K562 (cell line): ENCODE data around the gene PHACTR3.

Source experiments
- BRF1 ChIP-seq: IDR thresholded peaks from 3 replicates; pipeline ENCODE4 v1.6.1; 2011; ENCODE audit warnings: borderline replicate concordance, mild to moderate bottlenecking; ENCODE audit not compliant: insufficient read length; ENCODE audit errors: extremely low read depth
- EGR1 ChIP-seq: fragments of 450-650 bp; conservative IDR thresholded peaks from 2 replicates; pipeline ENCODE4 v1.6.1; 2017; ENCODE audit warnings: mild to moderate bottlenecking
- ETS2 ChIP-seq: IDR thresholded peaks from 2 replicates; pipeline ENCODE4 v1.6.1; 2016; ENCODE audit warnings: borderline replicate concordance, missing genetic modification characterization, mild to moderate bottlenecking, moderate library complexity, missing compliant biosample characterization; ENCODE audit not compliant: poor library complexity, severe bottlenecking
- FOXP1 ChIP-seq: sonication (generic); formaldehyde crosslinking; IDR thresholded peaks from 2 replicates; pipeline ENCODE4 v1.8.0; 2022; ENCODE audit warnings: mild to moderate bottlenecking, missing genetic modification reagents
- NFYB ChIP-seq: IDR thresholded peaks from 2 replicates; pipeline ENCODE4 v1.6.1; 2011; ENCODE audit warnings: mild to moderate bottlenecking, moderate library complexity; ENCODE audit not compliant: insufficient read length; ENCODE audit errors: extremely low read depth
- POLR2AphosphoS5 ChIP-seq: IDR thresholded peaks from 2 replicates; pipeline ENCODE4 v1.6.1; 2011; ENCODE audit warnings: mild to moderate bottlenecking, low read depth, low read length, moderate library complexity; ENCODE audit not compliant: control insufficient read depth, insufficient read depth
- SRF ChIP-seq, 2 experiments: fragments of 250-450, 450-650 bp in 1 of 2; sonication (Bioruptor Pico) in 1 of 2; sonication (generic) in 1 of 2; formaldehyde crosslinking; IDR thresholded peaks; 2 replicates each; pipeline versions ENCODE4 v1.5.0 to v1.5.1; 2020 to 2022; ENCODE audit warnings: mild to moderate bottlenecking in 1 of 2, missing genetic modification reagents in 1 of 2
- ZFX ChIP-seq: sonication (generic); formaldehyde crosslinking; IDR thresholded peaks from 2 replicates; pipeline ENCODE4 v1.8.0; 2022; ENCODE audit warnings: mild to moderate bottlenecking, missing genetic modification reagents, moderate library complexity
- TF ChIP-seq, protein P1 (sequence below): fragments of 200-800 bp; sonication (Bioruptor generic); IDR thresholded peaks from 2 replicates; pipeline ENCODE4 v1.6.1; 2016; ENCODE audit warnings: missing genetic modification characterization, missing compliant biosample characterization
- TF ChIP-seq, protein P2 (sequence below): sonication (generic); formaldehyde crosslinking; IDR thresholded peaks from 2 replicates; pipeline ENCODE4 v1.8.0; 2022; ENCODE audit warnings: missing genetic modification reagents, mild to moderate bottlenecking, borderline replicate concordance
- TF ChIP-seq, protein P3 (sequence below), 3 experiments: IDR thresholded peaks in 2 of 3; conservative IDR thresholded peaks in 1 of 3; 2 replicates each; pipeline ENCODE4 v1.5.1; 2011 to 2012; ENCODE audit warnings: low read length in 3 of 3, mild to moderate bottlenecking in 3 of 3, control low read depth in 2 of 3, improper control_type of control experiment in 1 of 3, inconsistent platforms in 1 of 3, low read depth in 1 of 3, mixed read lengths in 1 of 3, moderate library complexity in 1 of 3; ENCODE audit not compliant: insufficient read depth in 2 of 3
- TF ChIP-seq, protein P4 (sequence below): fragments of 200-800 bp; sonication (Bioruptor generic); IDR thresholded peaks from 2 replicates; pipeline ENCODE4 v1.6.1; 2017; ENCODE audit warnings: missing genetic modification characterization, missing compliant biosample characterization

DNA sequence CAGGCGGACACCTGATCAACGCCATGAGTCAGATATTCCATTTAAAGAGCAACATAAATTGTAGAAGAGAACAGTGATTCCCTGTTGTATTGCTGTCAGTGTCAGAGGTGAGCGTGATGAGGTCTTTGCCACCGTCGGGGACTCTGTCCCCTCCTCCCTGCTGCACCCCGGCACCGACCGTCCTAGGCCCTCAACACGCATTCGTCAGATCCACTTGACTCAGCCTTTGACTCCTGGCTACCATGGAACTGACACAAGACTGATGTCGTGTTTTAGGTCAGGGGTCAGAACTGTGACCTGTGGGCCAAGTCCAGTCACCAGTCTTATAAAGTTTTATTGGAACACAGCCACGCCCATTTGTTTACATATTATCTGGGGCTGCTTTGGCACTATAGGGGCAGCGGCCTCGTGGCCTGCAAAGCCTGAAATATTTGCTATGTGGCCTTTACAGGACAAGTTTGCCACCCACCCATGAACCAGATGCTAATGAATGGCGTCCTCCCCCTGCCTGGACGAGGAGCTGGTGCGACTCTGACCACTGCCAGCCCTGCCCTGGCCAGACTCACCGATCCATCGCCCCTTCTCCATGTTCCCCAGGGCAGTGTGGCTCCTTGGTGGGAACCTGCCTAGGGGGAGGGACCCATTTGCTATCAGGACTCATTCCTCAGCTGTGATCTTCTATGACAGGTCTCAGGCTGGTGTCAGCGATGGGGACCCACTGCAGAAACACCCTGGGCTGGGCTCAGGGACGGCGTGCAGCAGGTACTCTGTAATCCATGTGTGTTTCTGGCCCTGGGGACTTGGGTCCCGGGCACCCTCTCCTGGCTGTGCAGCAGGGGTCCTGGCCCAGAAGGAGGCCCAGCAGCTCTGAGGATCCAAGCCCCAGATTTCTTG is 37.5 kb upstream of the PHACTR3 start:
- TF ChIP-seq, protein P1, sequence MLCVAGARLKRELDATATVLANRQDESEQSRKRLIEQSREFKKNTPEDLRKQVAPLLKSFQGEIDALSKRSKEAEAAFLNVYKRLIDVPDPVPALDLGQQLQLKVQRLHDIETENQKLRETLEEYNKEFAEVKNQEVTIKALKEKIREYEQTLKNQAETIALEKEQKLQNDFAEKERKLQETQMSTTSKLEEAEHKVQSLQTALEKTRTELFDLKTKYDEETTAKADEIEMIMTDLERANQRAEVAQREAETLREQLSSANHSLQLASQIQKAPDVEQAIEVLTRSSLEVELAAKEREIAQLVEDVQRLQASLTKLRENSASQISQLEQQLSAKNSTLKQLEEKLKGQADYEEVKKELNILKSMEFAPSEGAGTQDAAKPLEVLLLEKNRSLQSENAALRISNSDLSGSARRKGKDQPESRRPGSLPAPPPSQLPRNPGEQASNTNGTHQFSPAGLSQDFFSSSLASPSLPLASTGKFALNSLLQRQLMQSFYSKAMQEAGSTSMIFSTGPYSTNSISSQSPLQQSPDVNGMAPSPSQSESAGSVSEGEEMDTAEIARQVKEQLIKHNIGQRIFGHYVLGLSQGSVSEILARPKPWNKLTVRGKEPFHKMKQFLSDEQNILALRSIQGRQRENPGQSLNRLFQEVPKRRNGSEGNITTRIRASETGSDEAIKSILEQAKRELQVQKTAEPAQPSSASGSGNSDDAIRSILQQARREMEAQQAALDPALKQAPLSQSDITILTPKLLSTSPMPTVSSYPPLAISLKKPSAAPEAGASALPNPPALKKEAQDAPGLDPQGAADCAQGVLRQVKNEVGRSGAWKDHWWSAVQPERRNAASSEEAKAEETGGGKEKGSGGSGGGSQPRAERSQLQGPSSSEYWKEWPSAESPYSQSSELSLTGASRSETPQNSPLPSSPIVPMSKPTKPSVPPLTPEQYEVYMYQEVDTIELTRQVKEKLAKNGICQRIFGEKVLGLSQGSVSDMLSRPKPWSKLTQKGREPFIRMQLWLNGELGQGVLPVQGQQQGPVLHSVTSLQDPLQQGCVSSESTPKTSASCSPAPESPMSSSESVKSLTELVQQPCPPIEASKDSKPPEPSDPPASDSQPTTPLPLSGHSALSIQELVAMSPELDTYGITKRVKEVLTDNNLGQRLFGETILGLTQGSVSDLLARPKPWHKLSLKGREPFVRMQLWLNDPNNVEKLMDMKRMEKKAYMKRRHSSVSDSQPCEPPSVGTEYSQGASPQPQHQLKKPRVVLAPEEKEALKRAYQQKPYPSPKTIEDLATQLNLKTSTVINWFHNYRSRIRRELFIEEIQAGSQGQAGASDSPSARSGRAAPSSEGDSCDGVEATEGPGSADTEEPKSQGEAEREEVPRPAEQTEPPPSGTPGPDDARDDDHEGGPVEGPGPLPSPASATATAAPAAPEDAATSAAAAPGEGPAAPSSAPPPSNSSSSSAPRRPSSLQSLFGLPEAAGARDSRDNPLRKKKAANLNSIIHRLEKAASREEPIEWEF (CRISPR knock-in tag), result no peak
- no peak for TF ChIP-seq ETS2 (tag)
- no peak for TF ChIP-seq EGR1
- TF ChIP-seq, protein P2, sequence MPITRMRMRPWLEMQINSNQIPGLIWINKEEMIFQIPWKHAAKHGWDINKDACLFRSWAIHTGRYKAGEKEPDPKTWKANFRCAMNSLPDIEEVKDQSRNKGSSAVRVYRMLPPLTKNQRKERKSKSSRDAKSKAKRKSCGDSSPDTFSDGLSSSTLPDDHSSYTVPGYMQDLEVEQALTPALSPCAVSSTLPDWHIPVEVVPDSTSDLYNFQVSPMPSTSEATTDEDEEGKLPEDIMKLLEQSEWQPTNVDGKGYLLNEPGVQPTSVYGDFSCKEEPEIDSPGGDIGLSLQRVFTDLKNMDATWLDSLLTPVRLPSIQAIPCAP, result no peak
- no peak for TF ChIP-seq POLR2AphosphoS5
- TF ChIP-seq, protein P3, sequence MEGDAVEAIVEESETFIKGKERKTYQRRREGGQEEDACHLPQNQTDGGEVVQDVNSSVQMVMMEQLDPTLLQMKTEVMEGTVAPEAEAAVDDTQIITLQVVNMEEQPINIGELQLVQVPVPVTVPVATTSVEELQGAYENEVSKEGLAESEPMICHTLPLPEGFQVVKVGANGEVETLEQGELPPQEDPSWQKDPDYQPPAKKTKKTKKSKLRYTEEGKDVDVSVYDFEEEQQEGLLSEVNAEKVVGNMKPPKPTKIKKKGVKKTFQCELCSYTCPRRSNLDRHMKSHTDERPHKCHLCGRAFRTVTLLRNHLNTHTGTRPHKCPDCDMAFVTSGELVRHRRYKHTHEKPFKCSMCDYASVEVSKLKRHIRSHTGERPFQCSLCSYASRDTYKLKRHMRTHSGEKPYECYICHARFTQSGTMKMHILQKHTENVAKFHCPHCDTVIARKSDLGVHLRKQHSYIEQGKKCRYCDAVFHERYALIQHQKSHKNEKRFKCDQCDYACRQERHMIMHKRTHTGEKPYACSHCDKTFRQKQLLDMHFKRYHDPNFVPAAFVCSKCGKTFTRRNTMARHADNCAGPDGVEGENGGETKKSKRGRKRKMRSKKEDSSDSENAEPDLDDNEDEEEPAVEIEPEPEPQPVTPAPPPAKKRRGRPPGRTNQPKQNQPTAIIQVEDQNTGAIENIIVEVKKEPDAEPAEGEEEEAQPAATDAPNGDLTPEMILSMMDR (IDR thresholded peaks at IDR 0.05 in 2 of 3, conservative IDR thresholded peaks at IDR 0.05 in 1 of 3; ENCODE audit: insufficient read depth in 2 of 3, low read depth in 1 of 3, low read length in 3 of 3), result no peak
- TF ChIP-seq BRF1, result no peak
- no peak for TF ChIP-seq SRF (CRISPR knock-in tag; IDR thresholded peaks at IDR 0.05)
- TF ChIP-seq, protein P4, sequence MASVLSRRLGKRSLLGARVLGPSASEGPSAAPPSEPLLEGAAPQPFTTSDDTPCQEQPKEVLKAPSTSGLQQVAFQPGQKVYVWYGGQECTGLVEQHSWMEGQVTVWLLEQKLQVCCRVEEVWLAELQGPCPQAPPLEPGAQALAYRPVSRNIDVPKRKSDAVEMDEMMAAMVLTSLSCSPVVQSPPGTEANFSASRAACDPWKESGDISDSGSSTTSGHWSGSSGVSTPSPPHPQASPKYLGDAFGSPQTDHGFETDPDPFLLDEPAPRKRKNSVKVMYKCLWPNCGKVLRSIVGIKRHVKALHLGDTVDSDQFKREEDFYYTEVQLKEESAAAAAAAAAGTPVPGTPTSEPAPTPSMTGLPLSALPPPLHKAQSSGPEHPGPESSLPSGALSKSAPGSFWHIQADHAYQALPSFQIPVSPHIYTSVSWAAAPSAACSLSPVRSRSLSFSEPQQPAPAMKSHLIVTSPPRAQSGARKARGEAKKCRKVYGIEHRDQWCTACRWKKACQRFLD (CRISPR knock-in tag), result no peak
- no peak for TF ChIP-seq FOXP1 (CRISPR knock-in tag)
- no peak for TF ChIP-seq ZFX (CRISPR knock-in tag)
- TF ChIP-seq NFYB, result no peak
